ENCODE results near the gene SSNA1.

The SSNA1 gene

DNA sequence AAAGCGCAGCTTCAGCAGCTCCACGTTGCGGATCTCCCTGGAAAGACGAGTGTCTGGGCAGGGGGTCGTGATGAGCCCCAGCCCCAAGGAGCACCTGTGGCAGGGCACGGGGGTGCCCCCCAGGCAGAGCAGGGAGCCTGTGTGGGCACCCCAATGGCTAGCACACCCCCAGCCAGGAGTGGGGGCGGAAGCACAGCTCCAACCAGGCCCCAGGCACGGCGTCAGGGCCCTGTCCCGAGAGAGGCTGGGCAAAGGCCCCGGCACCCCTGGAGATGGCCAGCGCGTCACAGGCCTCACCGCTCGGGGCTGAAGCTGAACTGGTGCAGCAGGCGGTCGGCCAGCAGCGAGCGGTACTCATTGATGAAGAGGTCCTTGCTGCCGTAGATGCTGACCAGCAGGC lies 8.0 kb upstream of the SSNA1 start:
- no peak for DNase-seq

GRCh38 chr9:137181680-137182079 lies 6.8 kb upstream of the SSNA1 start:
- DNase-seq = no peak

GRCh38 chr9:137182836-137183235 lies 5.6 kb upstream of the SSNA1 start:
- DNase-seq = no peak

- no peak for DNase-seq
Measured at GRCh38 chr9:137183980-137184595, 4.4 kb upstream of the SSNA1 start.

- DNase-seq = no peak
Measured at GRCh38 chr9:137184881-137185660, 3.4 kb upstream of the SSNA1 start.

- DNase-seq = no peak
Measured at GRCh38 chr9:137185921-137186320, 2.6 kb upstream of the SSNA1 start.

- no peak for DNase-seq
Measured at GRCh38 chr9:137186385-137186784, 2.1 kb upstream of the SSNA1 start.

DNA sequence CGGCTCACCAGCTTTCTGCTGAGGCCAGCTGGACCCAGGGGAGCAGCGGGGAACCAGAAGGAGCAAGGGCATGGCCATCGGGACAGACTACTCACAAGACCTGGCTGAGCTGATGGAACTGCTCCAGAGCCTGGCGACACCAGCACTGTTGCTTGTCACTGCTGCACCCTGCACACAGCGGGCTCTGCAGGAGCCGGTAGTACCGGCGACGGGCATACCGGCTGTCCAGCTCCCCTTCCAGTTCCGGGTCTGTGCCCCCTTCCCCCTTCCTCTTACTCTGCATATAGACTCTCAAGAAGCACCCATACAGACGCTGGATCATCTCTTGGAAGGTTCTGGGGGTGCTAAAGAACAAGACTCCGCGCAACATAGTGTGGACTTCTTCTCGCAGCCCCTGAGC lies 1.1 kb upstream of the SSNA1 start:
- DNase-seq = no peak

DNA sequence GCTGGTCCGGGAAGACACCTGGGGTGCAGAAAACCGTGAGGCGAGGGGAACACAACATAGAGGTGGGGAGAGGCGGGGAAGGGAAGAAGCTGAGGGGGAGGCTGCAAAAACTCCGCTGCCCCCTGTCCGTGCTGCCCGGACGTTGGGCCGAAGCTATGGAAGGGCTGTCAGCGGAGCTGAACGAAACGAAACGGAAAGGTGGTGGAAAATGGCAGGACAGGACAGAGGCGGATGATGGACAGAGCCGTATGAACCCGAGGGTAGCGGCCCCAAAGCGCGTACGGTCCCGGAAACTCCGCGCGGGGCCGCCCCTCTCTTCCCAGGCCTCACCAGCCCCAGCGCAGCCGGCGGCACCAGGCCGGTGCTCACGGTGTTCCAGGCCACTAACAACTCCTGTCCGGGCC lies 388 bp upstream of the SSNA1 start:
- no peak for DNase-seq

- DNase-seq = no peak
Measured at GRCh38 chr9:137189297-137190295, 1.1 kb downstream of the SSNA1 start.

DNA sequence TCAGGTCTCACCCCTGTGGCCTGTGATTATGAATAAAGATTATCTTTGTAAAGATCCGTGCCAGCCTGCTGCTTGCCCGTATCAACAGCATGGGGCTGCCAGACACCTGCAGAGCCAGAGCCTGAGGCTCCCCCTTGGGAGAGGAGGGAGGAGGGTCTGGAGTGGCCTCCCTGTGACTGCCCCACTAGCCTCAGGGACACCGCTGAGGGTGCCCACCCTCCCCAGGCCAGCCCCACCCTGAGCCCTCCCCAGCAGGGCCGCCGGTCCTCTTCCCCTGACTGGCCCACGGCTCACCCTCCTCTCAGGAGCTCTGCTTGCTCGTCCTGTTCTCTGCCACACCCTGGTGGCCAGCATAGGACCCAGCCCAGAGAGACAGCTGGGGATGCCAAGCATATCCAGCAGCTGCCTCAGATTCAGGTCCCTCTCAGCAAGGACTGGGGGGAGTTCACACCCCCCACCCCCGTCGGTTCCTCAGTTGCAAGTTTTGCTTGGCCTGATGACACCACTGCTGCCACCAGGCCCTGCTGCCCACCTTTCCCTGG lies 1.9 kb downstream of the SSNA1 start:
- DNase-seq = no peak

- DNase-seq = no peak
Measured at GRCh38 chr9:137191245-137191644, 2.8 kb downstream of the SSNA1 start.

DNA sequence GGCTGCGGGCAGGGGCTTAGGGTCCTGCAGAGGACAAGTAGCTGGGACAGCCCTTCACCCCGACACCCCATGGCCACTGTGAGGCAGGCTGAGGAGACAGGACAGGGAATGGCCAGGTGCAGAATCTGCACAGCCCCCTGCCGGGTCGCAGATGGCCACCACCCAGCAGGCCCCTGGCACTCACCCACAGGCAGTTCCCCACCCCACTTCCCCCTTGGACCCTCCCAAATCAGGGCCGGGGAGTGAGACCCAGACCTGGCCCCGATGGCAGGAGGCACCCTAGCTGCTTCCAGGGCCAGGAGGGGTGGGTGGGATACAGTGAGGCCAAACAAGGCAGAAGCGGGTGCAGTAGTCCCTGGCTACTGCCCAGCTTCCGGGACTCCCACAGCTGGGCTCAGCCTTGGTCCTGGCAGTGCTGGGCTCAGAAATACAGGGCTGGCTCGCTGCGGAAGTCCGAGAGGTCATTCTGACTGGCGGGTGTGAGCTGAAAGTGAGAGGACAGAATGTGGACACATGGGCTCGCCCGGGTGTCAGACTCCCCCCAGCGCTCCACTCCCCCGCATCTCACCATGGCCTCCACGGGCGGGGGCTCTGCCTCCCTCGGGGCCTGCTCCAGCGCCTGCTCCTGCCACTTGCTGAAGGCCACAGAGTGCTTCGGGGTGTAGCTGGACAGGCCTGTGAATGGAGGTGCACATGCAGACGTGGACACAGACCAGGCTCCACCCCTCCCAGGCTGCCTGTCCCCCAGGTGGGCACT lies 3.4 kb downstream of the SSNA1 start:
- peak in 48 of 58 donors; percentile 8 to 87 (median 58) for DNase-seq

DNA sequence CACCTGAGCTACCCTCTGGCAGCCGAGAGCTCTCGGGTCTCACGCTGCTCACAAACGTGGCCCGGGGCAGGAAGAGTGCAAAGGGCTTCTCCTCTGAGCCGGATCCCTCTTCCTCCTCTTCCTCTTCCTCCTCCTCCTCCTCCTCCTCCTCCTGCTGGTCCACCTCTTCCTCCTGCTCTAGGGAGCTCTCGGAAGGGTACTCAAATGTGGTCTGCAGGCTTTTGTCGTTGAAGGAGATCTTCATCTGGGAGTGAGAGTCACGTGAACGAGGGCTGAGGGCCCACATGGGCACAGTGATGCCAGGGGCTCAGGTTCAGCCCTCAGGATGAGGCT lies 3.9 kb downstream of the SSNA1 start:
- DNase-seq = no peak

DNA sequence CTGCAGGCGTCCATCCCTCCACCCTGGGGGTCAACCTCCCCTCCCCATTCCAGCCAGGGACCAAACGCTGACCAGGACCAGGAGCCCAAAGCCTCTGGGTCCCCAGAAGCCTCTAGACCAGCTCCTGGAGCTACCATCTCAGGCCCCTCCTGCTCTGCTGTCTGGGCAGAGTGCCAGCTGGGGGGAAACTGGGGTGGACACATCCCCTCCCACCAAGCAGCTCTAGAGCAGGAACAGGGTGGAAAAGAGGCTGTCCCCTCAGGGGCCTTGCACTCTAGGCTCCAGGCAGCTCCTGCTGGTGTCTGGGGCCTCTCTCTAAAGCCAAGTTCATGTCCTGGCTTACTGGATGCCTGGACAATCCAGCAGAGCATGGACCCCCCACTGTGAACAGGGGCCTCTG lies 4.4 kb downstream of the SSNA1 start:
- DNase-seq = no peak

DNA sequence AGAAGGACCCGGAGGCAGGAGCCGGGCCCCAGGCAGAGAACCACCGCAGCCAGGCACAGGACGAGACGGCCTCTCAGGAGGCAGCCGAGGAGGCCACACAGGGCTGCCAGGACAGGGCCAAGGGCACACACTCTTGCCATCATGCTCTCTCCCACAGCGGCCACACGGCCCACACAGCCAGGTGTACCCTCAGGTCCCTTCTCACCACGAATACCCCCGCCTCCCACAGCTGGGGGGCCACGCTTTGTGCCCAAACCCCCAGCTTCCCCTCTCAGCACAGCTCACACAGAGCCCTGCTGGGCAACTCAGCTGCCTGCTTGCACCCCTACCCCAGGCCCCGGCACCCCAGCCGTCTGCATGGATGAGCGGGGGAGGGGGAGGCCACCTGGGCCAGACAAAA lies 5.3 kb downstream of the SSNA1 start:
- DNase-seq = no peak

- peak in 55 of 58 donors; percentile 22 to 97 (median 82) for DNase-seq
Measured at GRCh38 chr9:137194388-137194787, 5.9 kb downstream of the SSNA1 start.

DNA sequence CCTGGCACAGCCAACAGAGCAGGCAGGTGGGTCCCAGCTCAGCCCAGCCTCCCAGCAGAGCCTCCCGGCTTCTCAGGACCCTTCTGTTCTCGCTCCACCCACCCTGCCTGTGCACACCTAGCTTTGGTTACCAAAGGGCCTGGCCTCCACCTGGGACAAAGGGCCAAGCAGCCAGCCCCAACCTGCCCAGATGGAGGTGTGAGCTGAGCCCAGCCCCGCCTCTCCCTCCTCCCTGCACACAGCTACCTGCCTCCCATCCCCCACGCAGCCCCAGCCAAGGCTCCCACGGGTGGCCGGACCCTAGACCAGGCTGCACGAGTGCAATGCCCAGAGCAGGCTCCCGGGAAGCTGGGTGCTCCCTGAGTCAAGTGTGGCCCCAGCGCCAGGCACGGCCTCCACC lies 6.4 kb downstream of the SSNA1 start:
- peak in 2 of 58 donors; percentile 49 to 58 for DNase-seq

DNA sequence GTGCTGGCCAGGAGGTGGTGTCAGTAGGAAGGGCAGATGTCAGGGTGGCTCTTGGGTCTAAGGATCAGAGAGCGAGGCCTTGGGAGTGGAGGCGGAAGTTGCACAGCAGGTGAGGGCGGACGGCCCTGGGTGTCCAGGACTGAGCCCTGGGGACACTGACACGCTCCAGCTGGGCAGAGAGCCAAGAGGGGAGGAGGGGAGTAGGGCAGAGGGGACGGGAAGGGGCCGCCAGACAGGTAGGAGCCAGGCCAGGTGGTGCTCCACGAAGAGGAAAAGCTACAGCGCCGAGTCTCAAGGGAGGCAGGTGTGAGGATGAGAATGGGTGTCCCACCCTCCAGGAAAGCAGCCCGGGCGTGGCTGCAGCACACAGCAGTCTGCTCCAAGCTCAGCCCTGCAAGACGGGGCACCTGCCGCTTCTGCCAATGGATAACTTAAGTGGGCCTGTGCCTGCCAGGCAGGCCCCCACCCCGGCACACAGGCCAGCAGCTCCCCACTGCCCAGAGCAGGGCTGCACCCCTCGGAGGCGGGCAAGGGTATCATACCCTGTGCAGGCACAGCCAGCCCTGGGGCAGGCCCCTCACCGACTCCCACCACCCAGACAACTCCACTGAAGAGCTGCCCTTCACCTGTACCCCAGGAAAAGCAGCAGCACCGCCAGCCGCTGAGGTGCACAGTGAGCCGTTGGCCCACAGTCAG lies 7.2 kb downstream of the SSNA1 start:
- DNase-seq = peak in 1 of 58 donors; percentile 24

Measured in anterior cingulate cortex (tissue), 58 donors.